GM12873 (cell line): ENCODE results near the gene NPHP1.

Experiments used
- CTCF ChIP-seq: IDR thresholded peaks from 2 replicates; pipeline ENCODE4 v1.5.1; 2012; ENCODE audit warnings: low read depth, mild to moderate bottlenecking, moderate library complexity, low read length, control low read depth; ENCODE audit not compliant: insufficient read depth; ENCODE audit errors: missing control alignments

Gene NPHP1

DNA sequence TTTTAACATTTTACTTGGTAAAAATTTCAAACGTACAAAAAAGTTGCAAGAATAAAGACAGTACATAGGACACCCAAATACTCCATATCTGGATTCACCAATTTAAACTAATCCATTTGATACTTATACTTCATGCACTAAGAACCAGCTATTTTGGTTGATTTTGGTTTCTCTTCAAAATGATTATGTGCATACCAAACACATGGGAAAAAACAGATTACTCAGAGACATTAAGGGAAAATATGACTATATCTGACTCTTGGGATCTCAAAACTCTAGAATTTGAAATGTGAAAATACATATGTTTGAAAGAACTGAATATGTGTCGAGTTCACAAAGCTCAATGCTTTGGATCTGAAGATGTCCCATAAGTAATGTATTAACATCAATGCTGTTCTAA is 73.6 kb downstream of the NPHP1 start:
- no peak for TF ChIP-seq CTCF

DNA sequence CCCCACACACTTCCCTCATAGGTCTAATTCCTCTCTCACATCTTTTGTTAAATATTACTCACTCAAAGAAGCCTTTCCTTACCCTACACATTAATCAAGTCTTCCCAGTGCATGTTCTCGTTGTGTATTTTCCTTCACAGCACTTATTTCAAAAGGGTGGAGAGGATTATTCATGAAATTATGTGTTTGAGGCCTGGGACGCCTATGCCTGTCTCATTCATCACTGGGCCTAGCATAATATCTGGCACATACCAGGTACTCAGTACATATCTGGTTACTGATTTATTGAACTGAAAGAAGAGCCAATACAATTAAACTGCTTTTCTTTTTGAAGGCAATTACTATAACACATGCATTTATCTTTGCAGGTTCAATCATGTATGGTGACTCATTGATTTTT is 74.1 kb downstream of the NPHP1 start:
- TF ChIP-seq CTCF = no peak

- no peak for TF ChIP-seq CTCF
These were observed 77.9 kb downstream of the NPHP1 start for GRCh38 chr2:110126906-110127305.

DNA sequence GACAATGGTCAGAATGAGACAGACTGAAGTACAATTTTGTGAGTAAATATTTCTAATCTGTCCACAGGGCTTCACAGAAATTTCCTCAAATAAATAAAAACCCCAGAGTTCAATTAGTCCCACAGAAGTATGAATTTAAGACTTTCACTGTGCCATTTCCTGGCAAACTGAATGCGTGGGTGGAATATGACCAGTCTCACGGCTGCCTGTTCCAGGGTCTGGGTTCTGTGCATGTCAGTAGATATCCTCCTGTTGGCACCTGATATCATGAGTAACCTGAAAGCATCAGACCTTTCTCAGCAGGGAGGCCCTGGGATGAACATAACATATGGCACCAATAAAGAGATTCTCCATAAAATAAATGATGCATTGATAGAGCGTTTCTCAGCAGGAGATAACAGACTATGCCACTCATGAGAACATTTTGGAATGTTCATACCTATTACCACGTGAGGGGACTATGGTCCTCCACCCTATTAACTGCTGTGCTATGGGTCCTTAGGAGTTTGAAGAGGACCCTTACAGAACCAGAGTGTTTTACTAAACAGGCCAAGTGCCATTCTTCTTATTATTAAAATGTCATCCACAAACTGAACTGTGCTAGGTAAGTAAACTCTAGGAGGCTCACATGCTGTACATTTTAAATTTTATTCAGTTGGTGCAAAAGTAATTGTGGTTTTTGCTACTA is 78.6 kb downstream of the NPHP1 start:
- TF ChIP-seq CTCF = no peak

DNA sequence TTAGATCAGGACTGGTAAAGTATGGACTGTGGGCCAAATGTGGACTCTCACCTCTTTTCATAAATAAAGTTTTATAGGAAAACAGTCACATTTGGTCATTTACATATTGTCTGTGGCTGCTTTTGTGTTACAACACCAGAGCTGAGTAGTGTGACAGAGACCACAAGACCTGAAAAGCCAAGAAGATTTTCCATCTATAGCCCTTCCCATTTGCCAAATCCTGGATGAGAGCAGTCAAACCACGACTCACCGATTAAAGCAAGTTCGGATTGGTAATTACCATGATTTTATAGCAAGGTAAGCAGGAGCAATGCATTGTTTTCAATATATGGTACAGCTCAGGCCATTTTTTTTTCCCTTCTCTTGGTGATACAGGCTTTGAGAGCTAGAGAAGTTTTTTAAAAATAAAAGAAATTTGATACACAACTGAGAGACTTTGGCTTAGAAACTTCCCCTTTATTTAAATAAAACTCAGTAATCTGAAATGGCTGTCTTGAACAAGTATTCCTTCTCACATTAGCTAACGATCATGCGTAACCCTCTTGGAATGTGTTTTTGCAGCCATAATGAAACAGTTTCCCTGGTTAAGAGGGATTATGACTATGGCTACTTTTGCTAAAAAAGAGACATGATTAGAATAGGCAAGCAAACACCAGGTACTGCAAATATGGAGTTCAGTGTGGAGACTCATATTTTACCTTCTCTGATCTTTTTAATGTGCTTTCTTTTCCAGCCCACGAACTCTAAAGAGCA is 79.7 kb downstream of the NPHP1 start:
- no peak for TF ChIP-seq CTCF

- no peak for TF ChIP-seq CTCF
These were observed 80.6 kb downstream of the NPHP1 start for GRCh38 chr2:110124038-110124825.

DNA sequence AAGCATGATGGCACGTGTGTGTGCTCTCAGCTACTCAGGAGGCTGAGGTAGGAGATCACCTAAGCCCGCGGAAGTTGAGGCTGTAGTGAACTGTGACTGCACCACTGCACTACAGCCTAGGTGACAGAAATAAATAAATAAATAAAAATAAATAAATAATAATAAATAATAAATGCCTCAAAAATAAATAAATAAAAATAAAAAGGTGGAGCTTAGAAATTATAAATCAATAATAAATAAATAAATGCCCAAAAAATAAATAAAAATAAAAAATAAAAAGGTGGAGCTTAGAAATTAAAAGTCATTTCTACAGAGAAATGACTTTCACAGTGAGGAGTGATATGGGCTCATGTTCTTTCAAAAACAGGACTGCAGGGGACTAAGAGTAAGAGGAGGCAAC is 83.2 kb downstream of the NPHP1 start:
- TF ChIP-seq CTCF = no peak
